GM19193 (cell line): ENCODE data around the gene LTBP1.

Experiments
- POLR2A ChIP-seq: IDR thresholded peaks from 4 replicates; pipeline ENCODE4 v1.6.1; 2011; ENCODE audit not compliant: insufficient read depth, insufficient read length; ENCODE audit errors: extremely low read depth

The LTBP1 gene

GRCh38 chr2:33015421-33016142 lies 68.8 kb downstream of the LTBP1 start:
- no peak for TF ChIP-seq POLR2A

- no peak for TF ChIP-seq POLR2A
These were observed 71.5 kb downstream of the LTBP1 start for GRCh38 chr2:33018271-33018670.

GRCh38 chr2:33019796-33020195 lies 73.0 kb downstream of the LTBP1 start:
- TF ChIP-seq POLR2A, result no peak

- no peak for TF ChIP-seq POLR2A
These were observed 74.1 kb downstream of the LTBP1 start for GRCh38 chr2:33020883-33021282.

- TF ChIP-seq POLR2A, result no peak
These were observed 74.9 kb downstream of the LTBP1 start for GRCh38 chr2:33021542-33022227.

GRCh38 chr2:33022395-33022985 lies 75.7 kb downstream of the LTBP1 start:
- no peak for TF ChIP-seq POLR2A

- TF ChIP-seq POLR2A, result no peak
These were observed 76.4 kb downstream of the LTBP1 start for GRCh38 chr2:33022989-33023727.

GRCh38 chr2:33023728-33024500 lies 77.2 kb downstream of the LTBP1 start:
- TF ChIP-seq POLR2A, result no peak

GRCh38 chr2:33024758-33025157 lies 78.0 kb downstream of the LTBP1 start:
- TF ChIP-seq POLR2A, result no peak

GRCh38 chr2:33029459-33029858 lies 82.7 kb downstream of the LTBP1 start:
- no peak for TF ChIP-seq POLR2A

- TF ChIP-seq POLR2A, result no peak
These were observed 83.2 kb downstream of the LTBP1 start for GRCh38 chr2:33029926-33030325.

GRCh38 chr2:33030326-33030725 lies 83.6 kb downstream of the LTBP1 start:
- TF ChIP-seq POLR2A, result no peak

GRCh38 chr2:33032245-33032644 lies 85.5 kb downstream of the LTBP1 start:
- TF ChIP-seq POLR2A, result no peak

GRCh38 chr2:33033606-33034081 lies 86.9 kb downstream of the LTBP1 start:
- TF ChIP-seq POLR2A, result no peak
